GM19239 (cell line): ENCODE measurements around the gene TRIM63.
"Not testable (repeated sequence)": the region's sequence is repeated elsewhere in the genome, so short reads cannot be mapped to it uniquely, and the experiment has no call there.

ENCODE experiments used
- DNase-seq: peaks from one replicate; pipeline ENCODE4 v3.0.0; 2011; ENCODE audit warnings: low spot score; ENCODE audit not compliant: insufficient read length
- FAIRE-seq: peaks from 2 replicates; lab custom pipeline; 2011; peaks lifted over from hg19 to GRCh38; lab: Jason Lieb, UNC

The TRIM63 gene

GRCh38 chr1:26067432-26067911 lies at the start of gene TRIM63:
Gene TRIM63 (minus strand): TSS chr1:26067630. CDS start chr1:26067494, 136 bp downstream.
- DNase-seq (no peak), FAIRE-seq (no peak)

GRCh38 chr1:26114165-26114927 lies 46.9 kb upstream of the TRIM63 start:
- FAIRE-seq (peak; percentile 52), DNase-seq (no peak)

- DNase-seq (no peak), FAIRE-seq (peak; percentile 73)
Measured at GRCh38 chr1:26112407-26112775, 45.0 kb upstream of the TRIM63 start.

GRCh38 chr1:26111530-26112406 lies 44.3 kb upstream of the TRIM63 start, which contains the start of gene PDIK1L:
Gene PDIK1L (plus strand): TSS chr1:26111824. CDS start chr1:26114309, 2,485 bp downstream.
- peak; percentile 90 for DNase-seq
- FAIRE-seq, result peak; percentile 90

- DNase-seq (peak; percentile 73), FAIRE-seq (peak; percentile 66)
Measured at GRCh38 chr1:26110731-26111529, 43.5 kb upstream of the TRIM63 start.

GRCh38 chr1:26109229-26110164 lies 42.1 kb upstream of the TRIM63 start:
- DNase-seq (no peak), FAIRE-seq (no peak)

- FAIRE-seq, result not testable (repeated sequence)
Measured at GRCh38 chr1:26105226-26105548, 37.8 kb upstream of the TRIM63 start.

GRCh38 chr1:26102526-26102925 lies 35.1 kb upstream of the TRIM63 start:
- FAIRE-seq (no peak), DNase-seq (no peak)

More at GRCh38 chr1:26105226-26105548, 37.8 kb upstream of the TRIM63 start:
- not testable (repeated sequence) for DNase-seq

- FAIRE-seq, result no peak
- no peak for DNase-seq
Measured at GRCh38 chr1:26102119-26102518, 34.7 kb upstream of the TRIM63 start.

GRCh38 chr1:26100204-26100603 lies 32.8 kb upstream of the TRIM63 start:
- not testable (repeated sequence) for DNase-seq, FAIRE-seq

GRCh38 chr1:26099780-26100179 lies 32.4 kb upstream of the TRIM63 start:
- FAIRE-seq, result no peak

GRCh38 chr1:26098602-26099001 lies 31.2 kb upstream of the TRIM63 start:
- FAIRE-seq (no peak), DNase-seq (no peak)

More at GRCh38 chr1:26099780-26100179, 32.4 kb upstream of the TRIM63 start:
- no peak for DNase-seq

GRCh38 chr1:26097696-26098095 lies 30.3 kb upstream of the TRIM63 start:
- FAIRE-seq, result no peak
- DNase-seq, result no peak

- FAIRE-seq, result no peak
- DNase-seq, result no peak
Measured at GRCh38 chr1:26096471-26096870, 29.0 kb upstream of the TRIM63 start.

- DNase-seq (no peak), FAIRE-seq (no peak)
Measured at GRCh38 chr1:26094677-26095383, 27.4 kb upstream of the TRIM63 start.

GRCh38 chr1:26094076-26094669 lies 26.7 kb upstream of the TRIM63 start:
- DNase-seq, result no peak

GRCh38 chr1:26093569-26093968 lies 26.1 kb upstream of the TRIM63 start:
- not testable (repeated sequence) for FAIRE-seq, DNase-seq

More at GRCh38 chr1:26094076-26094669, 26.7 kb upstream of the TRIM63 start:
- no peak for FAIRE-seq

GRCh38 chr1:26092422-26092821 lies 25.0 kb upstream of the TRIM63 start:
- no peak for FAIRE-seq

More at GRCh38 chr1:26092422-26092821, 25.0 kb upstream of the TRIM63 start:
- DNase-seq, result no peak
